LHCN-M2 (cell line): Measurements from ENCODE around the gene COX5B. TPM values are rescaled to one million over a fixed set of nuclear protein-coding genes. Genes with fewer than 3 reads are reported as not detected.
"Not testable (repeated sequence)": the region's sequence is repeated elsewhere in the genome, so short reads cannot be mapped to it uniquely, and the experiment has no call there.

Experiments used
- DNase-seq: peaks from one replicate; pipeline ENCODE4 v3.0.0-alpha.2; 2012; ENCODE audit warnings: low read depth
- total RNA-seq: library from RNA; depleted of rRNA; stranded (reverse); fragments of >200 nt; gene quantifications from 2 replicates; pipeline ENCODE4 v1.2.3, GENCODE V29; 2014; rRNA removed

The COX5B gene
- total RNA-seq, 1 experiment from 2014 or later = 247 TPM

- peak; percentile 21 for DNase-seq
Observed at GRCh38 chr2:97672606-97673140, 26.8 kb downstream of the COX5B start.

GRCh38 chr2:97673182-97673914, 27.5 kb downstream of the COX5B start:
- peak; percentile 20 for DNase-seq

GRCh38 chr2:97673915-97674283, 28.0 kb downstream of the COX5B start:
- DNase-seq = no peak

- DNase-seq = no peak
Observed at GRCh38 chr2:97675430-97676113, 29.7 kb downstream of the COX5B start.

- DNase-seq = no peak
Observed at GRCh38 chr2:97676620-97677019, 30.8 kb downstream of the COX5B start.

- DNase-seq = no peak
Observed at GRCh38 chr2:97677480-97677879, 31.6 kb downstream of the COX5B start.

GRCh38 chr2:97678298-97678697, 32.4 kb downstream of the COX5B start:
- DNase-seq = no peak

GRCh38 chr2:97687235-97687634, 41.4 kb downstream of the COX5B start:
- not testable (repeated sequence) for DNase-seq

GRCh38 chr2:97688062-97688827, 42.4 kb downstream of the COX5B start:
- peak; percentile 28 for DNase-seq

GRCh38 chr2:97691166-97691565, 45.3 kb downstream of the COX5B start:
- no peak for DNase-seq

GRCh38 chr2:97693476-97693875, 47.6 kb downstream of the COX5B start:
- DNase-seq = peak; percentile 85

GRCh38 chr2:97695744-97696143, 49.9 kb downstream of the COX5B start:
- no peak for DNase-seq

- DNase-seq = peak; percentile 70
Observed at GRCh38 chr2:97697252-97698235, 51.7 kb downstream of the COX5B start.

Other genes starting within 250 kb of the COX5B start
- 18.7 and 19.8 TPM in 2 replicates for gene ANKRD36B, start 56.2 kb upstream of the COX5B start, total RNA-seq
- gene ACTR1B, start 18.0 kb downstream of the COX5B start, total RNA-seq = 74.0 and 76.6 TPM in 2 replicates
- gene C2orf92, start 23.7 kb downstream of the COX5B start, total RNA-seq = 0.80 and 0.83 TPM in 2 replicates
- 0.40 TPM in 1 of 2 replicates, not detected in the other for gene ZAP70, start 67.5 kb downstream of the COX5B start, total RNA-seq